VCaP (cell line): ENCODE measurements around the gene SLC25A13.
"Not testable (repeated sequence)": the region's sequence is repeated elsewhere in the genome, so short reads cannot be mapped to it uniquely, and the experiment has no call there.

Experiments used
- H3K27ac ChIP-seq: fragments of 450-650 bp; 2 replicates; pipeline ENCODE4 v1.5.1; 2017
- CTCF ChIP-seq: fragments of 450-650 bp; conservative IDR thresholded peaks from 2 replicates; pipeline ENCODE4 v1.5.1; 2017; ENCODE audit warnings: mild to moderate bottlenecking, moderate library complexity

Gene SLC25A13

GRCh38 chr7:96321658-96322372 is at the start of gene SLC25A13:
Gene SLC25A13 (minus strand): TSS chr7:96322098. CDS start chr7:96321956, 142 bp downstream.
- no peak for TF ChIP-seq CTCF
- H3K27ac ChIP-seq, result peak within 1 kb of the TSS; percentile 97

GRCh38 chr7:96365916-96366315 is 44.0 kb upstream of the SLC25A13 start:
- not testable (repeated sequence) for H3K27ac ChIP-seq

GRCh38 chr7:96361116-96361857 is 39.4 kb upstream of the SLC25A13 start:
- no peak overlapping the region for H3K27ac ChIP-seq
- no peak for TF ChIP-seq CTCF

- TF ChIP-seq CTCF, result no peak
- H3K27ac ChIP-seq, result no peak overlapping the region
Observed at GRCh38 chr7:96359876-96360275, 38.0 kb upstream of the SLC25A13 start.

- H3K27ac ChIP-seq, result not testable (repeated sequence)
Observed at GRCh38 chr7:96358236-96358971, 36.5 kb upstream of the SLC25A13 start.

GRCh38 chr7:96355990-96356506 is 34.1 kb upstream of the SLC25A13 start:
- H3K27ac ChIP-seq, result no peak overlapping the region
- no peak for TF ChIP-seq CTCF

GRCh38 chr7:96354881-96355280 is 33.0 kb upstream of the SLC25A13 start:
- no peak overlapping the region for H3K27ac ChIP-seq
- no peak for TF ChIP-seq CTCF

GRCh38 chr7:96349572-96349971 is 27.7 kb upstream of the SLC25A13 start:
- no peak for TF ChIP-seq CTCF
- peak overlapping the region; percentile 71 for H3K27ac ChIP-seq
